HG02870 (cell line): ENCODE measurements around the gene PSMA7.

ENCODE experiments used
- ATAC-seq: cut with Tn5 transposase; IDR thresholded peaks from one replicate; pipeline ENCODE4 v1.9.1; 2021; ENCODE audit warnings: mild to moderate bottlenecking, moderate library complexity; ENCODE audit not compliant: unreplicated experiment

Gene PSMA7

DNA sequence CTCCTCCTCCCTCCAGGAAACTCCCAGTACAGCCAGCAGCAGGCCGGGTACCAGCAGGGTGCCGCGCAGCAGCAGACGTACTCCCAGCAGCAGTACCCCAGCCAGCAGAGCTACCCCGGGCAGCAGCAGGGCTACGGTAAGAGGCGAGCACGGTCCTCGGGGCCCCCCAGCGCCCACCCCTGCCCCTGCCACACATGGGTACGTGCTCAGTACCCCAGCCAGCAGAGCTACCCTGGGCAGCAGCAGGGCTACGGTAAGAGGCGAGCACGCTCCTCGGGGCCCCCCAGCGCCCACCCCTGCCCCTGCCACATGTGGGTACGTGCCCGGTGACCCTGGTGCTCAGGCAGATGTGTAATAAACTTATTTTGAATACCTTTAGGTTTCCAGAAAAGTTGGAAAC is 29.5 kb upstream of the PSMA7 start:
- no peak for ATAC-seq

DNA sequence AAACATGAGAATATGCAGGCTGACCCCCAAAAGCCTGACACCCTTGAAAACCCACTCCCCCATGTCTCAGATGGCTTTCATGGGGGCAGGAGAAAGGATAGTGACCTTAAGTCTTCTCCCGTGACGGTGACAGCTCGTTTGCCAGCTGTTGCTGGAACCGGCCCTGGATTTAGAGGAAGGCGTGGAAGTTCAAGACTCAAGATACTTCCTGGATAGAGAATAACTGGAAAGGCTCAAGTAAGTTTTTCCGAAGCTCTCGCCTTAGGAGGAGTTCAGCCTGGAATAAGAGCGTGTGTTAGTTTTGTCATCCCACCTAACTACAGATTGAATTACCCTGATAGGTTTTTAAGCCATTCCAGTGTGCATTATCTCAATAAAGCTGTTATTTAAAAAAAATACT is 28.1 kb upstream of the PSMA7 start:
- ATAC-seq = no peak

DNA sequence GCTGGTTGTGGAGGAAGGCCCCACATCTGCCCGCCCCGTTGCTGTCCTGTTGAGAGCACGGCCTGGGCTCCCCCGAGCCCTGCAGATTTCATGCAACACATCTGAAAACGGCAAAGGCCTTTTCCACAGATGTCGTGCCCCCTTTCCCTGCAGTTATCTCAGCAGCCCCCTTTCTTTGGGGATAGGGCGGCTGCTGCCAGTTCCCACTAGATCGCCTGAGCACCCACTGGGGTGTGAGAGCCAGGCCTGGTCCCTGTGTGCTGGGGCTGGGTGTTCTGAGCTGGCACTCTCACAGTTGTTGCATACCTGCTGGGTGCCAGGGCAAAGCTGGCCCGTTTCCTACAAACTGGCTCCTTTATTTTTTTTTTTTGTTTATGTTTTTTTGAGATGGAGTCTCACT is 27.3 kb upstream of the PSMA7 start:
- no peak for ATAC-seq

DNA sequence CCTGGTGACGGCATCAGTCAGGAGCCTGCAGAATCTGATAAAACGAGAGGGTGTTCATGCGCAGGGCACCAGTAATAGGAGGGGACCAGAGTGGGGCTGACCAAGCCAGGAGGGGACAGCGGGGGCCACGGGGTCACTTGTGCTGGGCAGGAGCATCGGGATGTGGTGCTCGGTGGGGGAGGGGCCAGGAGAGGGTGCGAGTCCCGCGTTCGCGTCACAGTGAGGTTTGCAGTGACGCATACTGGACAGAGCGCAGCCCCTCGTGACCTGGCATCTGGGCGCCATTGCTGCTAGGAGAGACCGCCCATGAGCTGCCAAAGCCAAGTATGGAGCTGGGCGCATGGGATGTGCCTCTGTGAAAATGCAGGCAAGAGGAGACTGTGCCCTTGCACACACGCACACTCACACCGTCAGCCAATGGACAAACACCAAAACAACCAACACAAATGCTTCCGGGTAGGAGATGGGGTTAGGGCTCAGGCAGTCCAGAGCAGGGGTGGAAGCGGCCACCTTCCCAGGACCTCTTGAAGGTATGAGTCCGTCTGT is 25.8 kb upstream of the PSMA7 start:
- ATAC-seq = no peak

DNA sequence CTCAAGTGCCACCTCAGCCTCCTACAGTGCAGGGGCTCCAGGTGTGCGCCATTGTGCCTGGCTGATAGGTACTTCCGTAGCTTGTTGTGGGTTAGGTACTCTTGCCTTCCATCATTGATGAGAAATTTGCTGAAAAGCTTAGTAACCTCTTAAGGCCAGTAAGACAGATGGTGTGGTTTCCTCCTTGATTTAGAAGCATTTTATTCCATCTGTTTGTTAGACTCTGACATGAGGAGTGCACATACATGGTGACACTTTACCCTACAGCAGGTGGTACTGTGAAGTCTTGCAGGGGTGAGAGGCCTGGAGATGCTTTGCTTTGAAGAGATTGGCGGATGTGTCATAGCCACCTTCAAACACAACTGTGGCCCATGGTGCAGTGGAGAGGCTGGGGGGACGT is 24.9 kb upstream of the PSMA7 start:
- ATAC-seq = no peak

DNA sequence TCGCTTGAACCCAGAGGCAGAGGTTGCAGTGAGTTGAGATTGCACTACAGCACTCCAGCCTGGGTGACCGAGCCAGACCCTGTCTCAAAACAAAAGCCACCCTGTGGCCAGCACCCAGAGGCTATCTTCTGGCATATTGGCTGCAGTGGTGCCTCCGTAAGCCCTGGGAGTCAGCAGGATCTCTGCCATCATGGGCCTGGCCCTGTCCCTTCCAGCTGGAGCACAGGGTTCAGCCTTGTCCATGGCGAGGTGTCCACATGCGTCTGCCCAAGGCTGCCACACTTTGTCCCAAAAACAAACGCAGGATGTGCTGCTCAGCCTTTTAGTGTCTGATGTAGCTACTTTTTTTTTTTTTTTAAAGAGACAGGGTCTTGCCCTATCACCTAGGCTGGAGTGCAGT is 24.3 kb upstream of the PSMA7 start:
- ATAC-seq = no peak

DNA sequence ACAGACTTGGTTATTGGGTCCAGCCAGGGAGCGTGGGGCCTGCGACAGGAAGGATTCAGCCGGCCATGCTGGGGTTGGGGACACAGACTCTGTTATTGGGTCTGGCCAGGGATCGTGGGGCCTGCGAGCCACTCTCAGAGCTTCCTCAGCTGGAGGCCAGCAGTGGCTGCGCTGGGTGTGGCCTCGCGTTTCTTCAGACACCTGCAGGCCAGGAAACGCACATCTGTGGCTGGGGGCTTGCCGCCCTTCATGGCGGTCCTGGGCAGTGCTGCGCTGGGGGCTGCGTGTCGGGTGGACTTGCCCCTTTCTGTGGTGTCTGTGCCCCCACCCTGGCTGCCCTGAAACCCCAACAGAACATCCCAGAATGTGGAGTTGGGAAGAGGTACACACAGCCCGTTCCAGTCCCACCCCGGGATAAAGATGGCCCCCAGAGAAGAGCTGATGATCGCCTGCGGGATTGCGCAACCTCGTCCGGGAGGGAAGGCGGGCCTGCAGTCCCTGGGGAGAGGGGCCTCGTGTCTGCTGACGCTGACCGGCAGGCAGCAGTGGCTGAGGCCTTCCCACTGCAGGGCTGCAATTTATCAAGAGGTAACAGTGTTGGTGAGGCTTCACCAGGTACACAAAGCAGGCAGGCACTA is 22.7 kb upstream of the PSMA7 start:
- no peak for ATAC-seq

DNA sequence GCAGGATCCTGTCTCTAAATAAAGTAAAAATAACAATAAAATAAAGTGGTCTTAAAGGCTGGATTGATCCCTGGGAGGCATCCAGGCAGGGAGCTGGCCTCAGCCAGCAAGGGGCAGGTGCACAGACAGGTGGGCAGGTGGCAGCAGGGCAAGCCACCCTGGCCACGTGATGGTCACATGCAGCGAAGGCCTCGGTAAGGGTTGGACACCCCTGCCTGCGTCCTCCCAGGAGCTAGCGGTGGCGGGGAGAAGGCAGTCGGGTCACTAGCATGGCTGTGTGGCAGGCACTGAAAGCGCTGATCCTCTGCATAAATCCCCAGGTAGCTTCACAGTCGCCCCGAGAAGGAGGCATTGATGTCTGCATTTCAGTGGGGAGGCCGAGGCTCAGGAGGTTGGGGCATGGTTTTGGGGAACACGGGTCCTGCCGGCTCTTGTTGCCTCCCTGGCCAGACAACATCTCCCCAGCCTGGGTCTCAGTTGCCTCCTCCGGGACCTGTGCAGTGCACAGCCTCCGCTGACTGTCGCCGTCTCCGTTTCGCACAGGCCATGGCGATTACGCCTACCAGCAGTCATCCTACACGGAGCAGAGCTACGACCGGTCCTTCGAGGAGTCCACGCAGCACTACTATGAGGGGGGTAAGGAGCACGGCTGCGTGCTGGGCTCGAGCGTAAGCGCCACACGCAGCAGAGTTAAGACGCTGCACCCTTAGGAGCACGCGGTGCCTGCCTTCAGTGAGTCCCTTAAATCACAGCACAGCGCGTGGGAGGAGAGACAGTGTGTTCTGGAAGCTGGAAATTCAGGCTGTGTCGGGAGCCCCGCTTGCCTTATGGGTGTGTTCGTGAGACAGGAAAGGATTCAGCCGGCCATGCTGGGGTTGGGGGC is 21.9 kb upstream of the PSMA7 start:
- ATAC-seq = no peak

DNA sequence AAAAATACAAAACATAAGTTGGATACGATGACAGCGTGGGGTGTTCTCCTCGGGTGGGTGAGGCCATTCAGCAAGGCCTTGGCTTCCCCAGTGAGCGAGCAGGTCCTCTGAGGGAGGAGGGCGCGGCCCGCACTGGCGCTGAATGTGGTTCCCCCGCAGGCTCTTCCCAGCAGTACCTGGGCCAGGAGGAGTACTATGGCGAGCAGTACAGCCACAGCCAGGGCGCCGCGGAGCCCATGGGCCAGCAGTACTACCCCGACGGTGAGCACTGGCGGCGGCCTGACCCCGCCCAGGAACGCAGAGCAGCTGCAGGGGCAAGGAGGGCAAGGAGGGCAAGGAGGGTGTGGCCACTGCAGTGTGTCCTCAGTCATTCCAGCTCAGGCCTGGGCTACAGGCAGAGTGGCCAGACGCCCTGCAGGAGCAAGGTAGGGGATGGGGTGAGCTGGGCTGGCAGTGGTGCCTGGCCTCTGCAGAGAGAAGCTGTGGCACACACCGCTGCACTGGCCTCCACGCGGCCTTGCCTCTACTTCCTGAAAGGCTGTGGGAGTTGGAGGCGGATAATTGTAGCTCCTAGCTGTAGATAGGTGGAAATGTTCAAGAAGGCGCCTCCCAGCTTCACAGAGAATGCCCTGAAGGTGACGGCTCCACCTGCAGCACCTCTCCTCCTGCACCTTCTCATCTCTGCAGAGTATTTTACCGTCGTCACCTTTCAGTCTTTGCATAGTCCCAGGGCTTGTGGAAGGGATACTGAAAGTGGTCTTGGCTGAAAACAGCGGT is 21.0 kb upstream of the PSMA7 start:
- no peak for ATAC-seq

DNA sequence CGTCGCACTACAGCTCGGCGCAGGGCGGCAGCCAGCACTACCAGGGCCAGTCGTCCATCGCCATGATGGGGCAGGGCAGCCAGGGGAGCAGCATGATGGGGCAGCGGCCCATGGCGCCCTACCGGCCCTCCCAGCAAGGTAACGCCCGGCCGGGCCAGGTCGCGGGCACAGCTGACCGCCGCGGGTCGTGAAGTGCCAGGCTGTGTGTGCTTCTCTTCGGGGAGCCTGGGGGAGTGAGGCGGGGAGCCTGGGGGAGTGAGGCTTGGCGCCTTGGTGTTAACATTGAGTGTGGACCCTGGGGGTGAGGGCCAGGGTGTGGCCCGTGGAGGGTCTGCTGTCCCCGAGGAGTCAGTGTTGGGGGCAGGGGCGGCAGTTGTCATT is 20.3 kb upstream of the PSMA7 start:
- no peak for ATAC-seq

DNA sequence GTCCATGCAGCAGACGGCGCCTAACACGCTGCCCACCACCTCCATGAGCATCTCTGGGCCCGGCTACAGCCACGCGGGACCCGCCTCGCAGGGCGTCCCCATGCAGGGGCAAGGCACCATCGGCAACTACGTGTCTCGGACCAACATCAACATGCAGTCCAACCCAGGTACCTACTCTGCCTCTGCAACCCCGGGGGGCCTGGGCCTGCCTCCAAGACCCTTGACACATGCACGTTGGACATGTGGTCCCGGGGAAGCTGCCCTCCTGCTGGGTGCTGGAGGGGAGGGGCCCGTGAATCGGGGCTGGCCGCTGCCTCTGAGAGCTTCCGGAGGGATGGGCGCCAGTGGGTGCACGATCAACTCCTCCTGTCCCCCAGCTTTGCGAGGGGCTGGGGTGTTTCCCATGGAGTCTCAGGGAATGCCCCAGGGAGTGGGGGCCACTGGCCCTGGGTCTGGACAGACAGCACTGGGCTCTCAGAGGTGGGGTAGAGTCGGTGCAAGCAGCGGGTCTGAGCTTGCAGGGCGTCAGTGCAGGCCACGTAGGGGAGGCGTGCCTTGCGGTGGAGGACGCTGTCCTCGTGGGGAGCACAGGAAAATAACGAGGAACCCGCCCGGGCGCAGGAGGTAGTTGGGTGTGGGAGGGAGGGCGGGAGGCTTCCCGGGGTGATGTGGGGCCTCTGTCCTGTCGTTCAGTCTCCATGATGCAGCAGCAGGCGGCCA is 19.7 kb upstream of the PSMA7 start:
- no peak for ATAC-seq

DNA sequence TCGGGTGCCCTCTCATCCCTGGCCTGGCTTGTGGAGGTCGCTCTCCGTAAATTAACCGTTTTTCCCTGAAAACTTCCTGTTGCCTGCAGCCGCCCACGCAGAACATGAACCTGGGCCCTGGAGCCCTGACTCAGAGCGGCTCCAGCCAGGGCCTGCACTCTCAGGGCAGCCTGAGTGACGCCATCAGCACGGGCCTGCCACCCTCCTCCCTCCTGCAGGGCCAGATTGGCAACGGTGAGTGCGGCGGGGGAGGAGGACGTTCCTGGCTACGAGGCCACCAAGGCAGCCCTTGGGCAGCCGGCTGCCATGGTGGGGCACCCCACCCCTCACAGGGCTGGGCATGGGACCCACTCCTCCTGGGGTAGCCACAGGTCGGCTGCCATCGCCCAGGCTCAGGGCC is 18.2 kb upstream of the PSMA7 start:
- ATAC-seq = no peak

DNA sequence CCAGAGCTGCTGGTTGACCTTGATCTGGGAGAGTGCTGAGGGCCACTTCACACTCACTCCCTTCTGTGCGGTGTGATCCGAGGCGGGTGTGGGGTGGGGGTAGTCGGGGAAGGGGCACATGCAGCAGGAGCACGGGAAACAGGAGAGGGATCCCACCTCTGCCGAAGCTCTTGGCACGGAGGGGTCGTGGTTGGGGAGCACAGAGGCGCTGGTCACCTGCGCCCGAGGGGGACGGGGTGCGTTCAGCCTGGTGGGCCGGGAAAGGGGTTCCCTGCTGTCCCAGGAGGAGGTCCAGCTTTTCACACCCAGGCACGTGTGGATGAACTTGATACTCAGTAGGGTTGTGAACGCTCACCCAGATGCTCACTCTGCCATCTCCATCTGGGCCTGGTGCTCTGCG is 17.7 kb upstream of the PSMA7 start:
- ATAC-seq = no peak

DNA sequence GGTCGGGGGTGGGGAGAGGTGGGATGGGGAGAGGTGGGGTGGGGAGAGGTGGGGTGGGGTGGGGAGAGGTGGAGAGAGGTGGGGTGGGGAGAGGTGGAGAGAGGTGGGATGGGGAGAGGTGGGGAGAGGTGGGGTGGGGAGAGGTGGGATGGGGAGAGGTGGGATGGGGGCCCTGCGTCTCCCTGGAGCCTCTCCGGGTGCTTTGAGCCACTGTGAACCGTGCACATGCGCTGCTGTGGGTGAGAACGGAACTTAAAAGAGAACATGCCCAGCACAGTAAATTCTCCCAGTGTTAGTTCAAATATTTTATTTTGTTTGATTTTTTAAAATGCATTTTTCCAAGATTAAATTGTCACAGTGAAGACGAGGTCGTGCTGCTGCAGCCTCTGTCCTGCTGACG is 17.1 kb upstream of the PSMA7 start:
- ATAC-seq = no peak

DNA sequence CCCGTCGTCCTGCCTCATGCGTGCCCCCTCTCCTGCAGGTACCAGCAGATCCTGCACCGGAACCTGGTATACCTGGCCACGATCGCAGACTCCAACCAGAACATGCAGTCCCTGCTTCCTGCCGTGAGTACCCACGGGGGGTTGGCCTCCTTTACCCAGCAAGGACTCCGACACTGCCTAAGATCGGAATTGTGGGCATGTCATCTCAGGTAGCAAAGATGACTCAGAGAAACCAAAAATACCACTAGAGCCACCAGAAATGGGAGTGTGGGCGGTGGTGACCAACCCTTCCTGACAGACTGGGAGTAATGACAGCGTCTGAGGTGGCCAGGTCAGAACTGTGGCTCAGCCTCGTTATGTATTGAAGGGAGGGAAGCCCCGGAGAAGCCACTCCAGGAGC is 16.6 kb upstream of the PSMA7 start:
- no peak for ATAC-seq

DNA sequence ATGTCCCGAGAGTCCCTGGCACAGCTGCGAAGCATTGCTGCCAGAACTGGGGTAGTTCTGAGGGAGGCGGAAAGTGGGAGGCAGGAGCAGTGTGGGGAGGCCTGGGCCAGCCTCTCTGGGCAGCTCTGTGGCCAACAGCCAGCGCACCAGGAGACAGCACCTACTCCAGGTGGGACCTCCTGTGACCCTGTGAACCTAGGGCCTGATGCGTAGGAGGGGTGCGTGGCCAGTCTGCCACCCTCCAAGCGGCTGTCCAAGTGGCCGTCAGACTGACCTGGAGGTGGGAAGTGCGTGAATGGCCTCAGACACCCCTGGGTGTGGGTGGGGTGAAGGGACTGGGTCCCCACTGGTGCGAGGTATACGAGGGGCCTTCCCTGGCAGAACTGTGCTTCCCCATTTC is 15.9 kb upstream of the PSMA7 start:
- no peak for ATAC-seq

DNA sequence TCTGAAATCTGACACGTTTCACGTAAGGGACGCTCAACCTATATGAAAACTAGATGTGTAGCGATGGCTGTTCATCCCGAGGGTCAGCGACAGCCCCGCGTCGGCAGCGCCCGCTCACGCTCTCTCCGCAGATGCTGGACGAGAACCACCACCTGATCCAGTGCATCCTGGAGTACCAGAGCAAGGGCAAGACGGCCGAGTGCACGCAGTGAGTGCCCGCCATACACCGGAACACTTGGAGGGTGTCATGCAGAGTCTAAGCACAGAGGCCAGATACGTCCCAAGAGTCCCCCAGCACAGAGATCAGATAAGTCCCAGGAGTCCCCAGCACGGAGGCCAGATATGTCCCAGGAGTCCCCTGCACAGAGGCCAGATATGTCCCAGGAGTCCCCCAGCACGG is 15.3 kb upstream of the PSMA7 start:
- ATAC-seq = no peak

DNA sequence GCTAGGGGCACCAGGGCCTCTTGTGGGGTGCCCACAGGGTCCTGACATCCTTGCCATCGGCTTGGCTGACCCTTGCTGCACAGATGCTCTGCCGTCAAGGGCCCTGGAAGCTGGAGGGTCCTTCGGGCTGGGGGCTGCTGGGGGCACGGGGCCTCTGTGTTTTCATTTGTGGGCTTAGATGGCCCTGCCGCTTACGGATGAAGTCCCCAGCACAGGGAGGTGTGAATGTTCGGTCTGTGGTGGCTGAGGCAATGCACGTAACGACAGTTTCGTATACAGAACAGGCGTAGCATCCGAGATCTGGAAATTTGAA is 14.8 kb upstream of the PSMA7 start:
- ATAC-seq = no peak

DNA sequence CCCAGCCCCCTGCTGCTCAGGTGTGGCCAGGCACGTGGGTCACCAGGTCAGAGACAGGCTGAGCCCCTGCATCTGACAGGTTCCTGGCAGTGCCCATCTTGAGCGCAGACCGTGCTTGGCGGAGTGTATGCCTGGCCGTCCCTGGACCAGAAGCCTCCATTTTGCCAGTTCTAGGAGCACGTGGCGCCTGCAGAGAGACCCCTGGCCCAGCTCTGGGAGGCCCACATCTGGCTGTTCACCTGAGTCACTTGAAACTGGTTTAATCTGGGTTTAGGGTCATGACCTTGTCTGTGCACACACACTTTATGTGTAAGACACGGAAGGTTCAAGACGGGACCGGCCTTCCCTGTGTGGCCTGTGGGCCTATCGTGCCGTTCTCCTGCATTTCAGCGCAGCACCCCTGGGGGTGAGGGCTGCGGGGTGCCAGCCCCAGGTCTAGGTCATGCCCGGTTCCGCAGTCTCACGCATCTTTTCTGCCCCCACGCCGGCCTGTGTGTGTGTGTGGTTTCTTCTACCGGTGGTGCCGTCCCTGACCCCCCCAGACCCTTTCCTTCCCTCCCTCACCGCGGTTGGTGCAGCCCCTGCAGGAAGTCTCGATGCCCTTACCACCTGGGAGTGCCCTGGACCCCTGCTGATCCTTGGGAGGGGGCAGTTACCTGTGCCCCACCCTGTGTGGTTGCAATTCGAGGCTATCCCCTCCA is 14.3 kb upstream of the PSMA7 start:
- ATAC-seq = no peak

DNA sequence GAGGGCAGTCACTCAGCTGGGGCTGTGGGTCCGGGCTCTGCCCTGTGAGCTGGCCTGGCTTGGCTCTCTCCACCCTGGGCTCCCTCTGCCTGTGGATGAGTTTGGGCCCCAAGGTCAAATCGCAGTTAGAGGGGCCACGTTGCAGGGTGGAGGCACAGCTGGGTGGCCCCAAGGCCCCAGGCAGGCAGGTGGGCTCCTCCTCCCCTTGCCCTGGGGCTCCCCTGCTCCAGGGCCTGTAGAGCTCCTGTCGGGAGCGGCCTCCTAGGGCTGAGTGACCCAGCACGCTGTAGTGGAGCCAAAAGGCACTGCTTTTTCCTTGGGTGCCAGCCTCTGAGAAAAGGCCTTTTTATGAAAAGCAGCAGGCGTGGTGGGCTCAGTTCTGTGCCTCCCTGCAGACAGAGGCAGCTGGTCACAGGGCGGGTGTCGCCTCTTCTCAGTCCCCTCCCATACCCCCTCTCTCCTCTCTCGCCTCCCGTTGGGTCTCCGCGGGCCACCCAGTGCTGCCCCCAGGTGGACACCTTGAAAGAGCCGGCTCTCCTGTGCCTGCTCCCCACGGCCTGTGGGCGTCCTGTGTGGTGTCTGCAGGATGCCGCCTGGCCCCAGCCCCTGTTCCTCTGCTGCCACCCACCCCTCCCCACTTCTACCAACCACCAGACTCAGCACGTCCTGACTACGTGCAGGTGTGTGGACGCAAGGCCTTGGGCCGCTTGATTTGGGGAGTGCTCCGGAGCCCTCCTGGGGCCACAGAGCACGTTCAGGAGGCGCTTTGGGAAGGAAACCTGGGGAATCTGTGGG is 13.6 kb upstream of the PSMA7 start:
- peak; percentile 57 for ATAC-seq
